GM18868 (cell line): Measurements from ENCODE around the gene SORCS2.

Experiments
- ATAC-seq: cut with Tn5 transposase; IDR thresholded peaks from one replicate; pipeline ENCODE4 v1.9.1; 2021; ENCODE audit warnings: mild to moderate bottlenecking, moderate library complexity; ENCODE audit not compliant: unreplicated experiment

Gene SORCS2

DNA sequence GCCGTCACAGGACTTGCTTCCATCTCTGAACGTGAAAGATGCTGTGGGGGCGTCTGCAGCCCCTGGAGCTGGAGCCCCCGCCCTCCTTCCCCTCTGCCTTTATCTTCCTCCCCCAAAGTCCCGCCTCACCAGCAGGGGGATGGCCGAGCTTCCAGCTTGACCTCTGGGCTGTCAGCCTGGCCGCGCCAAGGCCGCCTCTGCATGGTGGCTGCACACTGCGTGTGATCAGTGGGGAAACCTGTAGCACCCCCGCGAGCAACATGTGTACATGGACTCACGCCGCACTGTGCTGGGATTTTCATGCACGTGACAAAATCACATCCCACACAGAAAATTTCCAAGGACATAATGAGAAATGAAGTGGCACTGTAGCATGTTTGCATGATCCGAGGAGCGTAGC is 268.9 kb downstream of the SORCS2 start:
- ATAC-seq, result no peak

DNA sequence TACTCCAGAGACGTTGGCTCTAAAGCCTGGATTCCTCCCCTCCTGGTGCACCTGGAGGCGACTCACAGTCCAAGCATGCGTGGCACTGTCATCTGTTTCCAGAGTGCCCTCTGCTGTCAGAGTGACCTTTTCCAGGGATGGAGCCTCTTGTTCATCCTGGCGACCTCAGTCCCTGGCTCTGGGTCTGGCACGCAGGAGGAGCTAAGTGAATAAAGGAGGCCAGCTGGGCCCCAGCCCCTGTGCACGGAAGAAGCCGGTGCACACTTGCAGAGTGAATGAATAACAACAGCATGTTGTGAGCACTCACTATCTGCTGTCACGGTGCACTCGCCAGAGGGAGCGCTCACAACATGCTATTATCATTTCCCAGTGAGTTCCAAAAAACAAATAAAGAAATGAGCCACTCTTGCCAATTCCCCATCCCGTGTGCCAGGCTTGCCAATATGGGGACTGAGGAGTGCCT is 270.2 kb downstream of the SORCS2 start:
- ATAC-seq, result no peak

DNA sequence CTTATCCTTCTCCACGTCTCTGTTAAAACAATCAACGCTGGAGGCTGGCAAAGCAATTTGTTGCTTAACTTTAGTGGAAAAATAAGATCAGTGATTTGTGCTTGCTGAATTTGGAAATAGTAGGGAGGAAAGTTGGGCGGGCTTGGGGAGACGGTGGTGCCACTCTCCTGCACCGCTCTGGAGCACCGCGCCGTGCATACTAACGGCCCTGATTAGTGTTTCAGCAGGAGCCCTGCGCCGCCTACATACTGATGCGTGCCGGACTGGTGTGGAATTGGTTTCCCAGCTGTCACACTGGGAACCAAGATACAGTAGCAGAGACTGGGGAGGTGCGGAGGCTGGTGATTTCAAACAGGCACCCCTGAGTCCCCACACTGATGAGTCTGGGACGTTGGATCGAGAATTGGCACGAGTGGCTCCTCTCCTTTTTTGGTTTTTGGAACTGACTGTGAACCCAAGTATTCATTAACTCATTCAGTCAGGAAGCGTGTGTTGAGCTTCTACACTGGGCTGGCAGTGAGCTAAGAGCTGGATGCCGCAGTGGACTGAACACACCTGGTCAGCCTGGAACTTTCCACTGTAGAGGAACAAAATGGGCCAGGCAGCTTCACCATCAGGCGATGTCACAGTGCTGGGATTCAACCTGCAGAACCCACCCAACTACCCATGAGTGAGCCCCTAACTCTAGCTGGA is 271.4 kb downstream of the SORCS2 start:
- no peak for ATAC-seq

DNA sequence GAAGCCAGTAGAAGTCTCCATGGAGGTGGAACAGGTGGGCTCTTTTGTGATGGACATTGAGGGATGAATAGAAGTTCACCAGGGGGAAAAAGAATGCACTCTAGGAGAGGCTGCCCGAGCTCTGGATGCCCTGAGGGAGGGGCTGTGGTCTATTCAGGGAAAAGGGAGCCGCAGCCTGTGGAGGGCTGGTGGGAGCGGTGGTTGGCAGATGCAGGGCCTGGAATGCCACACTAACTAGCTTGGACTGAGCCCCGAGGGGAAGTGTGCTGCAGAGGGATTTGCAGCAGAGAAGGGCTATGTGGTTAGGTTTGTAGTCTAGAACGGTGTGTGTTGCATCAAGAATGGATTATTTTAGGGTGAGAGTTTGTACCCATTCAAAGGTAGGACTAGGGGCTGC is 271.9 kb downstream of the SORCS2 start:
- no peak for ATAC-seq

DNA sequence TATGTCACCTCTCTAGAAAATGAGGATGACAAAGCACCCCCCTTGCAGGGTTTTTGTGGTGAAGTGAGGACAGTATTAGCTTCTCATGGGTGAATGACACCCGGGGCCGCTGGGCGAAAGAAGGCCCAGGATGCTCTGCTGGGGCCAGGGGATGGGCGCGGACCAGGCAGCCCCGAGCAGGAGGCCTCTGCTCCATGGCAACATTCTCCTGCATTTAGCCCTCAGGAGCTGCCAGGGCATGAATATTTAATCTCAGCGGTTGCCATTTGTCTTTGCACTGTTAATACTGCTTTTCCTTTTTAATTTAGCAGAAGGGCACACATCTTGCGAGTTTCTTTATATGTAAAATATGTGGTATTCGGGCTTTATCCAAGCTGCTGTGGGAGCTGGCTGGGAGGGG is 272.7 kb downstream of the SORCS2 start:
- no peak for ATAC-seq

- no peak for ATAC-seq
Observed at GRCh38 chr4:7466215-7466614, 273.9 kb downstream of the SORCS2 start.

GRCh38 chr4:7466904-7467303 is 274.6 kb downstream of the SORCS2 start:
- ATAC-seq, result no peak

DNA sequence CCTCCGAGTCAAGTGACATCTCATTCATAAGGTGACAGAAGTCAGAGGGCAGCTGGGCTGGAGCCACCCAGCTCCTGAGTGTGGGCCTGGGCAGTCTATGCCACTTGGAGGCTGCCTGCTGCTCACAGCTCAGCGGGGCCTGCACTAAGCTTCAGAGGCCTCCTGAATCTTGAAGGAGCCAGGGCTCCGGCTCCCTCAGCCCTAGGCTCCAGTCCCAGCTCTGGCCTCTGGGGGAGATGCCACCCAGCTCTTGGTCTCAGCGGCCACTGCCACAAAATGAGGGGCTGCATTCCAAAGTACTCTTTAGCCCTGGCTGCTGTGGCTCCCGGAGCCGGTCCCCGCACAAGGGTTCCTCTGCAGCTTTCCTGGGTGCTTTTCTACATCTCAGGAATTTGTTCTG is 275.1 kb downstream of the SORCS2 start:
- ATAC-seq, result no peak

DNA sequence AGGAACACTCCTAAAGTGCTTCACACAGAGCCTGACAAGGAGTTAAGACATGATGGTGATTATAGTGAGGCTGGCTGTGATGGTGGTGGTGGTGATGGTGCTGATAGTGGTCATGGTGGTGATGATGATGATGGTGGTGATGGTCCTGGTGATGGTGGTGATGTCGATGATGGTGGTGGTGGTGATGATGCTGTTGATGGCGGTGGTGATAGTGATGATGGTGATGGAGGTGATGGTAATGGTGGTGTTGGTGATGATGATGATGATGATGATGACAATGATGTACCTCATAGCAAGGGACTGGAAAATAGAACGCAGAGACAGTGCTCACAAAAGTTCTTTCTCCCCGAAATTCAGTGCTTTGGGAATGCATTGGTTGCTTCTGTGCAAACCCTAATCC is 276.7 kb downstream of the SORCS2 start:
- ATAC-seq, result no peak

DNA sequence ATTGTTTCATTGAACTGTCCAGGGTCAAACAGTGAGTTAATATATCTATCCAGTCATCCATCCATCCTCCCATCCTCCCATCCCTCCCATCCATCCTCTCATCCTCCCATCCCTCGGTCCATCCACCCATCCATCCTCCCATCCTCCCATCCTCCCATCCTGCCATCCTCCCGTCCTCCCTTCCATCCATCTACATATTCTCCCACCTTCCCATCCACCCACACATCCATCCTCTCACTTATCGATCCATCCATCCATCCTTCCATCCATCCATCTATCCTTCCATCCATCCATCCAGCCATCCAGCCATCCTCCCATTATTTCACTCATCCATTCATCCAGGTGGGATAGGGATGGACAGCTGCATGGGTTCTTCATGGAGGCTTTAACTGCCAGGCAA is 277.8 kb downstream of the SORCS2 start:
- ATAC-seq, result no peak

DNA sequence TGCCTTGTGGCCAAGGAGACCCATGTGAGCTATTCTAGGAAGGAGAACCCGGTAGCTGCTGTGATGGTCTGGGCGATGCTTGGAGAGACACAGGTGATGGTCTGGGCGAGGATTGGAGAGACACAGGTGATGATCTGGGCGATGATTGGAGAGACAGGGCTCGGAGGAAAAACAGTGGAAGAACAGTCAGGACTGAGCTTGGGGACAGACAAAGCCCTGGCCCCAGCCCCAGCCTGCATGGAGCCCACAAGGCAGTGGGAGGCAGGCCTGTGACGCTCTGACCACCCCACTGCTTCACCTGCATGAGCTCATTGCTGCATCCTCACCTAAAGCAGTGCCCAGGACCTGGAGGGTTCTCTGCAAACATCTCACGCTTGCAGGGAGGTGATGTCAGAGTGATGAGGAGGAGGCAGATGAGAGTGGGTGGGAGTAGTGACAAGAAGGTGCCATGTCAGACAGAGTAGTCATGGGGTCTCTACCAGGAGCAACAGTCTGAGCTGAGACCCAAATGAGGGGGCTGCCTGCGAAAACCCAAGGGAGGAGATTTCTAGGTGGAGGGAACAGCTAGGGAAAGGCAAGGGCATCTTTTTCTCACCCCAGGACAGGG is 278.3 kb downstream of the SORCS2 start:
- ATAC-seq, result no peak

GRCh38 chr4:7472442-7473013 is 280.2 kb downstream of the SORCS2 start:
- ATAC-seq, result no peak

DNA sequence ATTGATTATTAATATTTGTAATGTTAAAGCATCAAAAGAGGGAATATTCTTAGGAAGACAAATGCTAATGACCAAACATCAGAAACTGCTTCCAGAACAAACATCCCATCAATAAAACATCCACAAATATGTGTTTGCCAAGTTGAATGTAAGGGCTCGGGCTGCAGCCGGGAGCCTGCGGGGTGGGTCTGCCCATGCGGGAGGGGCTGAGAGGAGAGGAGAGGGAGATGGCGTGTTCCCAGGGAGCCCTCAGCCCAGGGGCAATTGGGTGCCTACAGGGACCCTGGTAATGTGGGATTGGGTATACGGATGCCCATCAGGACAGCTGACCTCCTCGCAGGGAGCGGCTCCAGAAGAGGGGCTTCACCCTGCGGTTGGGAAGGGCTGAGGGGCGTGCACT is 280.7 kb downstream of the SORCS2 start:
- no peak for ATAC-seq

DNA sequence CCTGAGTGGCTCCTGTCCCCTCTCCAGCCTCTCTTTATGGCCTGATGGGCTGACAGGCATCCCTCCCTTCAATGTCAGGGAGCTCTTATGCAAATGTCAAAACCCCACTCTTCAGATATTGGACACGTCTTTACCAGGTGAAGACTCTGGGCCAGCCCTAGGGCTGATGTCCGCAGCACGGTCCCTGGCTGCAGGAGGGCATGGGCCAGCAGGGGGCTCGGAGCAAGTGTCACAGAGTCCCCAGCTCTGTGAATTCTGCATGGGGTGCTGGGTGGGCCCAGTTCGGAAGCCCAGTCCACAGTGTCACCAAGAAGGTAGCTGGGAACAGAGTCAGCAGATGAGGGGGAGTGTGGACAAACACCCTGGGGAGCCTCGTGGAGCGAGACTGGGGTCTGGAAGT is 282.0 kb downstream of the SORCS2 start:
- no peak for ATAC-seq

GRCh38 chr4:7475207-7475606 is 282.9 kb downstream of the SORCS2 start:
- ATAC-seq, result no peak

GRCh38 chr4:7476820-7477219 is 284.5 kb downstream of the SORCS2 start:
- no peak for ATAC-seq

DNA sequence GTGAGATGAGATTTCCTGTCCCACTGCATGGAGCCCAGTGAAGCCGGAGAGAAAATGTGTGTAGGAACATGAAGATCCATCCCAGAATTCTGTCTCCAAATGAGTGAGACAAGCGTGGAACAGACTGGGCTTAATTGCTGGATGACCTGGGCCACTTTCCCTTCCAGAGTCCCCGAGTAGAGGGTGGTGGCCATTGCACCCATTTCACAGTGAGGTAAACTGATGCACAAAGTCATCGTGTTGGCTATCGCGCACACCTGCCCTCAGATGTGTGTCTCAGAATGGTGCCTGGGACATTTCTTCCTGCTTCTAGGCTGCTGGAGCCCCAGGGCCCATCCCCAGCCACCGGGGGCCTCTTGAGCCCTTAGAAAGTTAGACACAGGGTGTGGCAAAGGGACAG is 285.4 kb downstream of the SORCS2 start:
- no peak for ATAC-seq

GRCh38 chr4:7478665-7479064 is 286.3 kb downstream of the SORCS2 start:
- no peak for ATAC-seq

DNA sequence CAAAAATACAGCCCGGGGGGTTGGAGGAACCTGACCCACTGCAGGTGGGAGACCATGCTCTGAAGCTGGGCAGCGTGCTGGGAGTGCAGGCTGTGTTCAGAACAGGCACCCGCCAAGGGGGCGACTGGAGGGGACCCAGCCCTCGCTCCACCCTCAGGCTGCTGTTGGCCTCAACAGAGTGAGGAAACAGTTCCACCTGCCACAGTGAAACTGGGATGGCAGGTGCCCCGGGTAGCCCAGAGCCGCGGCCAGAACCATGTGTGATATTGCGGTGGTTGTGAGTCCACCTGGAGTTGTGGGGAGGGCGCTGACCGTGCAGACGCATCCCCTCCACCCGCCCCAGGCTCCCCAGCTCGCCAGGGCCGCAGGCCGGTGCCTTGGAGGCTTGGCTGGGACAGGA is 288.1 kb downstream of the SORCS2 start:
- ATAC-seq, result no peak

- ATAC-seq, result no peak
Observed at GRCh38 chr4:7481227-7481626, 288.9 kb downstream of the SORCS2 start.

DNA sequence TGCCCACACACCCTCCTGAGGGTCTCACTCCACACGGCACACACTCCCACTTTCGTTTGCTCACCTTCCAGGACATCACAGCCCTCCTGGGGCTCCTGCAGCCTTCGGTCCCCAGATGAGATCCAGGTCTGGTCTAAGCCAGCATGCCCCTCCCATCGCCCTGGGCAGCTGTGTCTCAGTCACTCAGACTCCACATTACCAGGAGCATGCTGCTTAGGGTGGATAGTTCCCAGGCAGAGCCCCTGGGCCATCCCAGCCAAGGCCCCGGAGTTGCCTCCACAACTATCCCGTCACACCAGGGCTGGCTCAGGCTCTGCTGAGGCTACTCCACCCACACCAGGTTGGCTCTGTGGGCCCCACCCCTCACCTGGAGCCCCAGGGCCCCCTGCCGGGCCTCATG is 292.8 kb downstream of the SORCS2 start:
- ATAC-seq, result no peak

- ATAC-seq, result no peak
Observed at GRCh38 chr4:7486101-7486500, 293.8 kb downstream of the SORCS2 start.

DNA sequence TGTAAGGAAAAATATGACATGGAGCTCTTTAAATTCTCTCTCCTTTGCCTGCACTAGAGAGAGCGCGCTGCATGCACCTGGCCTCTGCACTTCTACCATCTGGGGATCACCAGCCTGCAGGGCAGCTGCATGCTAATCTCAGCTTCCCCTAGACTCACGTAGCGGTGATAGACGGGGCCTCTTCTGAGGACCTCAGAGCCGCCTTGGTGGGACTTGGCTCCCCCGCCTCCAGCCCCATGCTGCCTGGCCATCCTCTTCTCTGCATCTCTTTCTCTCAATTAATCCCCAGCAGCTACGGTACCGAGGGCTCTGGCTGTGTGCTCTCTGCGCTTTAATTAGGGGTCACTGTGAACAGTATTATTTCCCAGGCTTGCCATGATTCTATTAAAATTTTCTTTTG is 295.2 kb downstream of the SORCS2 start:
- no peak for ATAC-seq
